GM12878 (cell line): ENCODE measurements around the gene ZDHHC17.

Experiments
- BRCA1 ChIP-seq: IDR thresholded peaks from 2 replicates; pipeline ENCODE4 v1.6.1; 2011; ENCODE audit warnings: low read depth, low read length, improper control_type of control experiment
- CTCF ChIP-seq, 3 experiments: IDR thresholded peaks in 2 of 3; conservative IDR thresholded peaks in 1 of 3; 2 replicates each; pipeline ENCODE4 v1.5.1; 2011; ENCODE audit warnings: low read depth in 3 of 3, low read length in 3 of 3, mild to moderate bottlenecking in 3 of 3, control low read depth in 2 of 3, moderate library complexity in 2 of 3, inconsistent platforms in 1 of 3, mixed read lengths in 1 of 3; ENCODE audit not compliant: control insufficient read depth in 2 of 3, insufficient read depth in 1 of 3; ENCODE audit errors: extremely low read depth in 1 of 3
- EP300 ChIP-seq, 2 experiments: fragments of 150-350 bp in 1 of 2; IDR thresholded peaks; 2 replicates each; pipeline ENCODE4 v1.6.1; 2011 to 2012; ENCODE audit warnings: low read depth in 2 of 2, low read length in 2 of 2, borderline replicate concordance in 1 of 2, improper control_type of control experiment in 1 of 2, inconsistent platforms in 1 of 2; ENCODE audit not compliant: control insufficient read depth in 1 of 2
- ESRRA ChIP-seq: IDR thresholded peaks from 2 replicates; pipeline ENCODE4 v1.6.1; 2012; ENCODE audit warnings: mild to moderate bottlenecking, low read length, improper control_type of control experiment
- EZH2 ChIP-seq: IDR thresholded peaks from 2 replicates; pipeline ENCODE4 v1.6.1; 2012; ENCODE audit warnings: low read depth, mild to moderate bottlenecking, control low read depth, inconsistent platforms, low read length, borderline replicate concordance; ENCODE audit not compliant: control insufficient read depth
- RB1 ChIP-seq: fragments of 450-650 bp; formaldehyde crosslinking; IDR thresholded peaks from 2 replicates; pipeline ENCODE4 v1.6.1; 2017; ENCODE audit warnings: mild to moderate bottlenecking, borderline replicate concordance
- RBBP5 ChIP-seq: fragments of 200-600 bp; sonication (generic); conservative IDR thresholded peaks from 2 replicates; pipeline ENCODE4 v1.6.1; 2016

GRCh38 chr12:76798864-76799263 lies 34.9 kb downstream of the ZDHHC17 start:
- TF ChIP-seq RBBP5 (no peak), CTCF (IDR thresholded peaks at IDR 0.05 in 2 of 3, conservative IDR thresholded peaks at IDR 0.05 in 1 of 3; ENCODE audit: control insufficient read depth in 2 of 3, extremely low read depth in 1 of 3, insufficient read depth in 1 of 3, low read depth in 3 of 3, low read length in 3 of 3) (no peak), EZH2 (no peak), BRCA1 (no peak), ESRRA (no peak), RB1 (no peak), EP300 (IDR thresholded peaks at IDR 0.05; ENCODE audit: borderline replicate concordance in 1 of 2, control insufficient read depth in 1 of 2, low read depth in 2 of 2, low read length in 2 of 2) (no peak)
